Non-pigmented ciliary epithelial cell (primary cell): ENCODE data around the gene LHFPL4.
"Not testable (repeated sequence)": the region's sequence is repeated elsewhere in the genome, so short reads cannot be mapped to it uniquely, and the experiment has no call there.

Experiments used
- DNase-seq: peaks from one replicate; pipeline ENCODE4 v3.0.0-alpha.2; 2010; ENCODE audit warnings: low read depth

Gene LHFPL4

GRCh38 chr3:9553021-9553947 lies at the start of gene LHFPL4:
Gene LHFPL4, minus strand, starts transcription at chr3:9553822. Its CDS starts 1,143 bp downstream, at chr3:9552679.
- no peak for DNase-seq

DNA sequence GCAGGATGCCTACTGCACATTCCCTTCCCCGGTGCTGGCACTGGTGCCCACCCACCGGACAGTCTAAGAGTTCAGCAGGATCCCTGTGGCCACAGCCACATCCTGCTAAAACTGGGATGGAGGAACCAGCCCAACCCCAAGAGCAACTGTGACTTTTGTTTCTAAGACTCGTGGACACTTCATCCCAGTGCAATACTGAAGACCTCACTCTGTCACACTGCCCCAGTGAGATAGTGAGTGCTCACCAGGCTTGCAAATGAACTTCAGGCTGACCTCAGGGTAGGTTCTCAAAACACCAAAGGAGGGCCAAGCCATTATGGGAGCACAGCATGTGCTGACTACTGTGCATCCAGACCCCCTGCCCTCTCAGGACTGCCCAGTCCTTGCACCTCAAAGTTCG lies 49.0 kb upstream of the LHFPL4 start:
- no peak for DNase-seq

DNA sequence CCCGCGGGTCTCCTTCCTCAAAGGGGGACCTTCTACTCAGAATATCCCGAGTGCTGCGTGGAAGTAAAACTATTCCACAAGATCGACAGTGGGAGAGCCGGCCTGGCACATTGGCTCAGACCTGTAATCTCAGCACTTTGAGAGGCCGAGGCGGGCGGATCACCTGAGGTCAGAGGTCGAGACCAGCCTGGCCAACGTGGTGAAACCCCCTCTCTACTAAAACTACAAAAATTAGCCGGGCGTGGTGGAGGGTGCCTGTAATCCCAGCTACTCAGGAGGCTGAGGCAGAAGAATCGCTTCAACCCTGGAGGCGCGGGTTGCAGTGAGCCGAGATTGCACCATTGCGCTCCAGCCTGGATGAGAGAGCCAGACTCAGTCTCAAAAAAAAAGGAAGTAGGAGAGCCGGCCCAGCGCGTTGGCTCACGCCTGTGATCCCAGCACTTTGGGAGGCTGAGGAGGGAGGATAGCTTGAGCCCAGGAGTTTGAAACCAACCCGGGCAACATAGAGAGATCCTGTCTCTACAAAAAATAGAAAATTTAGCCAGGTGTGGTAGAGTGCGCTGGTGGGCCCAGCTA lies 47.5 kb upstream of the LHFPL4 start:
- DNase-seq: not testable (repeated sequence)

DNA sequence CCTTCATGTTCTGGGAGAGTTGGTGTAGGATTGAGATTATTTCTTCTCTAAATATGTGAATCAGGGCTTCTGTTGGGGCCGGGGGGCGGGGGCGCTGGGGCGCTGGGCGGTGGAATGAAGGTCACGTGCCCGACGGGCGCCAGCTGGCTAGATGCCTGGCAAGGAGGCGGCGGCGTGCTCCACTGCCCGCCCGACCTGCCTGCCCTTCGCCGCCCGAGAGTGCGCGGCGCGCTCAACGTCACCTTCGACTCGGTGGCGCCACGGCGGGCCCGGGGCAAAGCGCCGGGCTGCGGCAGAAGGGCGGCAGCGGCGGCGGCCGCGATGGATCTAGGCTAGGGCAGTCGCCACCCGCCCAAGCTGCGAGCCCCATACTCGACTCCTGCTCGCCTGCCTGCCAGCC lies 47.0 kb upstream of the LHFPL4 start:
- no peak for DNase-seq

GRCh38 chr3:9598783-9599387 lies 45.3 kb upstream of the LHFPL4 start:
- DNase-seq: no peak

- no peak for DNase-seq
These were observed 42.3 kb upstream of the LHFPL4 start for GRCh38 chr3:9595877-9596276.

- not testable (repeated sequence) for DNase-seq
These were observed 38.2 kb upstream of the LHFPL4 start for GRCh38 chr3:9591781-9592180.

- no peak for DNase-seq
These were observed 36.7 kb upstream of the LHFPL4 start for GRCh38 chr3:9590282-9590791.

GRCh38 chr3:9583792-9584191 lies 30.2 kb upstream of the LHFPL4 start:
- DNase-seq: no peak

- DNase-seq: no peak
These were observed 29.7 kb upstream of the LHFPL4 start for GRCh38 chr3:9583371-9583770.

- no peak for DNase-seq
These were observed 28.7 kb upstream of the LHFPL4 start for GRCh38 chr3:9582332-9582731.

GRCh38 chr3:9581742-9582141 lies 28.1 kb upstream of the LHFPL4 start:
- DNase-seq: no peak

DNA sequence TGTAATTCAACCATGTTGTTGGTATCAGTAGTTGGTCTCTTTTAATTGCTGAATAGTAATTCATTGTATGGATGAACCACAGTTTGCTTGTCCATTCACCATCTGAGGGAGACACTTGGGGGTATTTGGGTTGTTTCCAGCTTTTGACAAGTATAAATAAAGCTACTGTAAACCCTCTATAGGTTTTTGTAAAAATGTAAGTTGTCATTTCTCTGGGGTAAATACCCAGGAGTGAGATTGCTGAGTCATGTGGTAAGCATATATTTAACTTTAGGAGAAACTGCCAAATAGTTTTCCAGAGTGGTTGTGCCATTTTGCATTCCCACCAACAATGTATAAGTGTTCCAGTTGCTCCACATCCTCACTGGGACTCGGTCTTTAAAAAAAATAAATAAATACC lies 15.4 kb upstream of the LHFPL4 start:
- no peak for DNase-seq

DNA sequence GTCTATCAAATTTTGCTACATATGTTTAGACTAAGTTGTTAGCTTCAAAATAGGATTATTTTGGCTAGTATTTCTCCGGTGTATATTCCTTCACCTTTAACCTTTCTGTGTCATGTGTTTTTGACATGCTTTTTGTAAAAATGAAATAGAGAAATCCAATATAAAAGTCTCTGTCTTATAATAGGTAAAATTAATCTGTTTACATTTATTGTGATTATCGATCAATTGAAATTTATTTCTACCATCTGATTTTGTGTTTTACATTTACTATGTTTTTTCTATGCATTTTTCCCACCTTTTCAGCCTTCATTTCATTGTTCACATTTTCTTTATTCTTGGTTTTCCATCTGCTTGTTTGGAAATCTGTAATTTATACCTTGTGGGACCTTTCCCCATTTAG lies 11.7 kb upstream of the LHFPL4 start:
- no peak for DNase-seq

DNA sequence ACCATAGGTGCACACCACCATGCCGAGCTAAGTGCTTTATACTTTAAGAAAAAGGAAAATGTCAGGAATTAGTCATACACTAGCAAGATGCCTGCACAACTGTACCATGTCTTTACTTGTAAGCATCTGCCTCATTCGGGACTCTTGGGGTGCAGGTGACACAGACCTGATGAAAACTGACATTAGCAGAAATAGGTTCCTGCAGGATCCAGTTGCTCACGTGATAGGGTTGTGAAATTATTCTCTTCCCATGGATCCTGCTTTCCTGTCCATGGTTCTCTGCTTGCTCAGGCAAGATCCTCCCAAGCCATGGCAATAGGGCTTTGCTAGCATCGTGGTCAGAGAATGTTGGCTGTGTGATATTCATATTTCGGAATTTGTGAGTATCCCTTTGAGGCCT lies 10.2 kb upstream of the LHFPL4 start:
- DNase-seq: no peak

DNA sequence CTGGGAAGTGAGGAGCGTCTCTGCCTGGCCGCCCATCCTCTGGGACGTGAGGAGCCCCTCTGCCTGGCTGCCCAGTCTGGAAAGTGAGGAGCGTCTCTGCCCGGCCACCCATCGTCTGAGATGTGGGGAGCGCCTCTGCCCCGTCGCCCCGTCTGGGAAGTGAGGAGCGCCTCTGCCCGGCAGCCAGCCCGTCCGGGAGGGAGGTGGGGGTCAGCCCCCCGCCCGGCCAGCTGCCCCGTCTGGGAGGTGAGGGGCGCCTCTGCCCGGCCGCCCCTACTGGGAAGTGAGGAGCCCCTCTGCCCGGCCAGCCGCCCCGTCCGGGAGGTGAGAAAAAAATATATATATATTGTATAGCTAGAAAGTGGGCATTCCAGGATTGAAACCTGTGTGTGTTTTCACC lies 6.4 kb upstream of the LHFPL4 start:
- not testable (repeated sequence) for DNase-seq

GRCh38 chr3:9553948-9554513 lies 409 bp upstream of the LHFPL4 start:
- no peak for DNase-seq

- no peak for DNase-seq
These were observed 1.2 kb downstream of the LHFPL4 start for GRCh38 chr3:9552252-9552999.

DNA sequence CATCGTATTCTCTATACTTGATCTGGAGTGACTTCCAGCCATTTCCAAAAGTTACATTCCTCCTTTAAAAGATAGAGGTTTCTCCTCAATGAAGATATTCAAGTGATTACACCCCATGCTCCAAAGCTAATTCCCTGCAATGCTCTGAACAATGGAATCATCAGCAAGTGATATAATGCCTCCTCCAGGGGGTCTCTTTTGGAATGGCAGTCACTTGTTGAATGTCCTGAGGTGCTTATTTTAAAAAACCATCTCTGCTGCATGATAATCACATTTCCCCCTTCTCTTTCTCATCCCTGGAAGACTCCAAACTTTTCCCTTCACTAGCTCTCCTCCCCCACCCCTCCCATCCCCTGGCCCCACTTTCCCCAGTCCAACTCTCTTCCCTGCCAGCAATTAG lies 2.6 kb downstream of the LHFPL4 start:
- DNase-seq: no peak

DNA sequence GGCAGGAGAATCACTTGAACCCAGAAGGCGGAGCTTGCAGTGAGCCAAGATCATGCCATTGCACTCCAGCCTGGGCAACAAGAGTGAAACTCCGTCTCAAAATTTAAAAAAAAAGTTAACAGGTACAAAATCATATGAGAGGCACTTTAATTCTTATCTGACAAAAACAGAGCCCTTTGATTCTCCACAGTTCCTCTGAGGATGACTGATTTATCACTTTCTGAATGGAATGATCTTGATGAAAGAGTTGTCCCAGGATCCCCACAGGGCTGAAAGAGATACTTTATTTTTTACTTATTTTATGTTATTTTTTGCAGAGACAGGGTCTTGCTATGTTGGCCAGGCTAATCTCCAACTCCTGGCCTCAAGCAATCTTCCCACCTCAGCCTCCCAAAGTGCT lies 4.0 kb downstream of the LHFPL4 start:
- DNase-seq: no peak

DNA sequence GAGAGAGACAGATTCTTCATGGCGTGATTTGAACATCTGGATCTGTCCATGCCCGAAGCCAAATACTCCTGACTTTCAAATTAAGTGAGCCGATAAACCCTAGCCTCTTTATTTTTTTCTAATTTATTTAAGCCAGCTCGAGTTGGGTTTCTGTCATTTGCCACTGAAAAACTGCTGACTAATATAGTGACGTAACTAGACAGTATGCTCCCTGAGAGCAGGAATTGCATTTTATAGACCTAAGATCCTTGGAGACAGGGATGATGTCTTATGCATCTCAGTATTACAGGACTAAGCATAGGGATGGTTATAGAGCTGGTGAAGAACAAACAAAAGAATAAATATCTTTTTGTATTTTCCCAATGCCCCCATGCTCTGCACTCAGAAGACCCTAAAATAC lies 4.6 kb downstream of the LHFPL4 start:
- no peak for DNase-seq

- DNase-seq: no peak
These were observed 11.4 kb downstream of the LHFPL4 start for GRCh38 chr3:9542182-9542581.
